Measurements from ENCODE around the gene DKK2. TPM values are rescaled to one million over a fixed set of nuclear protein-coding genes. Genes with fewer than 3 reads are reported as not detected.

DKK2 gene
- total and polyA plus RNA-seq, 7 donors: 0.14 to 3.4 (median 0.42) TPM

GRCh38 chr4:107008115-107008514 lies 28.0 kb downstream of the DKK2 start:
- no peak overlapping the region for H3K4me3 ChIP-seq
- intact Hi-C loops (cut with DNase I): no loop called here
- DNase-seq: no peak
- 58 to 70% (median 61%) methylated on average over 2 of the region's 2 CpGs for WGBS, 3 donors
- TF ChIP-seq CTCF (IDR thresholded peaks at IDR 0.05): no peak
- H3K9me3 ChIP-seq: no peaks in the 10 kb centered on the region
- no peaks in the 10 kb centered on the region for H3K4me1 ChIP-seq
- no peak overlapping the region for H3K27ac ChIP-seq
- ATAC-seq: no peak
- H3K27me3 ChIP-seq (ENCODE audit: insufficient read depth in 3 of 3, low read length in 2 of 3): no peaks in the 10 kb centered on the region
- H3K36me3 ChIP-seq (ENCODE audit: insufficient read depth in 1 of 2, low read depth in 1 of 2): no peaks in the 10 kb centered on the region

- no peaks in the 10 kb centered on the region for H3K4me1 ChIP-seq
- H3K4me3 ChIP-seq: no peak overlapping the region
- H3K27ac ChIP-seq: no peak overlapping the region
- H3K27me3 ChIP-seq (ENCODE audit: insufficient read depth in 3 of 3, low read length in 2 of 3): no peaks in the 10 kb centered on the region
- no peak for TF ChIP-seq CTCF (IDR thresholded peaks at IDR 0.05)
- no peak for ATAC-seq
- no peak for DNase-seq
- no peaks in the 10 kb centered on the region for H3K36me3 ChIP-seq (ENCODE audit: insufficient read depth in 1 of 2, low read depth in 1 of 2)
- no peaks in the 10 kb centered on the region for H3K9me3 ChIP-seq
- intact Hi-C loops (cut with DNase I): no loop called here
These were observed 29.9 kb downstream of the DKK2 start for GRCh38 chr4:107006218-107006617.

GRCh38 chr4:106996490-106996889 lies 39.6 kb downstream of the DKK2 start:
- H3K27me3 ChIP-seq (ENCODE audit: insufficient read depth in 3 of 3, low read length in 2 of 3): no peaks in the 10 kb centered on the region
- no peak overlapping the region for H3K4me3 ChIP-seq
- ATAC-seq (no peak), DNase-seq (no peak)
- H3K27ac ChIP-seq: no peak overlapping the region
- H3K9me3 ChIP-seq: no peaks in the 10 kb centered on the region
- H3K4me1 ChIP-seq: no peaks in the 10 kb centered on the region
- WGBS, 3 donors: 3 to 8% (median 8%) methylated on average over 2 of the region's 2 CpGs
- intact Hi-C loops (cut with DNase I): no loop called here
- no peak for TF ChIP-seq CTCF (IDR thresholded peaks at IDR 0.05)
- H3K36me3 ChIP-seq (ENCODE audit: insufficient read depth in 1 of 2, low read depth in 1 of 2): no peaks in the 10 kb centered on the region

GRCh38 chr4:106993827-106994226 lies 42.3 kb downstream of the DKK2 start:
- intact Hi-C loops (cut with DNase I): no loop called here
- Histone ChIP-seq H3K36me3 (ENCODE audit: insufficient read depth in 1 of 2, low read depth in 1 of 2) (no peaks in the 10 kb centered on the region), H3K4me1 (no peaks in the 10 kb centered on the region), H3K27me3 (ENCODE audit: insufficient read depth in 3 of 3, low read length in 2 of 3) (no peaks in the 10 kb centered on the region), H3K27ac (no peak overlapping the region), H3K9me3 (no peaks in the 10 kb centered on the region), H3K4me3 (no peak overlapping the region)
- no peak for TF ChIP-seq CTCF (IDR thresholded peaks at IDR 0.05)
- DNase-seq (no peak), ATAC-seq (no peak)
- WGBS, 3 donors: 67 to 72% (median 69%) methylated on average over 4 of the region's 4 CpGs

GRCh38 chr4:106987311-106987710 lies 48.8 kb downstream of the DKK2 start:
- TF ChIP-seq CTCF (IDR thresholded peaks at IDR 0.05): no peak
- Histone ChIP-seq H3K36me3 (ENCODE audit: insufficient read depth in 1 of 2, low read depth in 1 of 2) (no peaks in the 10 kb centered on the region), H3K4me3 (no peak overlapping the region), H3K27ac (no peak overlapping the region), H3K4me1 (no peaks in the 10 kb centered on the region), H3K27me3 (ENCODE audit: insufficient read depth in 3 of 3, low read length in 2 of 3) (no peaks in the 10 kb centered on the region), H3K9me3 (no peaks in the 10 kb centered on the region)
- intact Hi-C loops (cut with DNase I): no loop called here
- no peak for DNase-seq
- 69 to 77% (median 75%) methylated on average over 2 of the region's 2 CpGs for WGBS, 3 donors
- no peak for ATAC-seq

Data from psoas muscle (tissue), 8 donors.